ENCODE data around the gene ATP2C2.

ATP2C2 gene

GRCh38 chr16:84509032-84509950, 141.0 kb downstream of the ATP2C2 start:
- DNase-seq (ENCODE audit: low read depth in 1 of 2, low spot score in 1 of 2), result no peak

GRCh38 chr16:84511180-84511800, 143.0 kb downstream of the ATP2C2 start:
- DNase-seq (ENCODE audit: low read depth in 1 of 2, low spot score in 1 of 2), result peak; percentile 68 to 73

- no peak for DNase-seq (ENCODE audit: low read depth in 1 of 2, low spot score in 1 of 2)
These were observed 143.5 kb downstream of the ATP2C2 start for GRCh38 chr16:84511831-84512230.

GRCh38 chr16:84513123-84513522, 144.8 kb downstream of the ATP2C2 start:
- no peak for DNase-seq (ENCODE audit: low read depth in 1 of 2, low spot score in 1 of 2)

GRCh38 chr16:84513666-84514065, 145.3 kb downstream of the ATP2C2 start:
- no peak for DNase-seq (ENCODE audit: low read depth in 1 of 2, low spot score in 1 of 2)
